Effector CD4-positive, alpha-beta T cell (primary cell): ENCODE results near the gene CAMK1D.

ENCODE experiments used
- DNase-seq: peaks from one replicate; pipeline ENCODE4 v3.0.0-alpha.2; 2020

CAMK1D gene

GRCh38 chr10:12663863-12664262, 314.5 kb downstream of the CAMK1D start:
- DNase-seq: no peak

- no peak for DNase-seq
Observed at GRCh38 chr10:12665501-12665900, 316.2 kb downstream of the CAMK1D start.

GRCh38 chr10:12667052-12667451, 317.7 kb downstream of the CAMK1D start:
- DNase-seq: no peak

- DNase-seq: no peak
Observed at GRCh38 chr10:12668634-12669033, 319.3 kb downstream of the CAMK1D start.

- no peak for DNase-seq
Observed at GRCh38 chr10:12670004-12670403, 320.7 kb downstream of the CAMK1D start.

GRCh38 chr10:12675186-12675585, 325.8 kb downstream of the CAMK1D start:
- no peak for DNase-seq

- no peak for DNase-seq
Observed at GRCh38 chr10:12679636-12680035, 330.3 kb downstream of the CAMK1D start.

- no peak for DNase-seq
Observed at GRCh38 chr10:12681252-12681651, 331.9 kb downstream of the CAMK1D start.

- DNase-seq: no peak
Observed at GRCh38 chr10:12684784-12685183, 335.4 kb downstream of the CAMK1D start.

- no peak for DNase-seq
Observed at GRCh38 chr10:12685261-12686058, 336.1 kb downstream of the CAMK1D start.

GRCh38 chr10:12687996-12688395, 338.6 kb downstream of the CAMK1D start:
- DNase-seq: no peak

- no peak for DNase-seq
Observed at GRCh38 chr10:12689893-12690292, 340.5 kb downstream of the CAMK1D start.

- DNase-seq: no peak
Observed at GRCh38 chr10:12690525-12691126, 341.3 kb downstream of the CAMK1D start.

- DNase-seq: no peak
Observed at GRCh38 chr10:12691596-12691995, 342.2 kb downstream of the CAMK1D start.

- no peak for DNase-seq
Observed at GRCh38 chr10:12697764-12698163, 348.4 kb downstream of the CAMK1D start.

- no peak for DNase-seq
Observed at GRCh38 chr10:12699258-12699700, 349.9 kb downstream of the CAMK1D start.

- DNase-seq: no peak
Observed at GRCh38 chr10:12699781-12700556, 350.6 kb downstream of the CAMK1D start.

- DNase-seq: no peak
Observed at GRCh38 chr10:12700557-12700874, 351.2 kb downstream of the CAMK1D start.

GRCh38 chr10:12701696-12702095, 352.3 kb downstream of the CAMK1D start:
- no peak for DNase-seq

GRCh38 chr10:12702215-12702770, 352.9 kb downstream of the CAMK1D start:
- DNase-seq: no peak

- no peak for DNase-seq
Observed at GRCh38 chr10:12703126-12703525, 353.8 kb downstream of the CAMK1D start.

- no peak for DNase-seq
Observed at GRCh38 chr10:12703813-12704212, 354.5 kb downstream of the CAMK1D start.

GRCh38 chr10:12704488-12704887, 355.1 kb downstream of the CAMK1D start:
- DNase-seq: no peak

- DNase-seq: no peak
Observed at GRCh38 chr10:12705943-12706342, 356.6 kb downstream of the CAMK1D start.
